Activated CD4-positive, alpha-beta T cell treated with anti-CD3 and anti-CD28 coated beads, Interleukin-10, Interleukin-2, amounts not matched to agents 100 ng/mL and 50 ng/mL, durations not matched to agents 16 hours and 8 hours (primary cell): Measurements from ENCODE around the gene LMF2.
A peak's percentile ranks its signal among the peaks of the same experiment; 100 is the strongest.

Source experiments
- DNase-seq: peaks from one replicate; pipeline ENCODE4 v3.0.0-alpha.2; 2020

LMF2 gene

GRCh38 chr22:50502628-50503474 lies 4.7 kb downstream of the LMF2 start:
- DNase-seq, result no peak

- no peak for DNase-seq
Measured at GRCh38 chr22:50502096-50502495, 5.4 kb downstream of the LMF2 start.

GRCh38 chr22:50500452-50500851 lies 7.0 kb downstream of the LMF2 start:
- no peak for DNase-seq

- peak; percentile 81 for DNase-seq
Measured at GRCh38 chr22:50498322-50498890, 9.1 kb downstream of the LMF2 start.

GRCh38 chr22:50497093-50497492 lies 10.4 kb downstream of the LMF2 start:
- no peak for DNase-seq

- DNase-seq, result no peak
Measured at GRCh38 chr22:50490531-50491308, 16.8 kb downstream of the LMF2 start.

GRCh38 chr22:50489363-50490243 lies 17.9 kb downstream of the LMF2 start:
- no peak for DNase-seq

- DNase-seq, result no peak
Measured at GRCh38 chr22:50488886-50489285, 18.6 kb downstream of the LMF2 start.

- DNase-seq, result no peak
Measured at GRCh38 chr22:50488006-50488677, 19.4 kb downstream of the LMF2 start.

GRCh38 chr22:50487290-50488005 lies 20.1 kb downstream of the LMF2 start:
- no peak for DNase-seq

- DNase-seq, result no peak
Measured at GRCh38 chr22:50486561-50487289, 20.8 kb downstream of the LMF2 start, which contains the start of gene MIOX. Gene MIOX (plus strand): TSS chr22:50486859. CDS start chr22:50486898, 39 bp downstream.

- DNase-seq, result no peak
Measured at GRCh38 chr22:50485221-50486131, 22.0 kb downstream of the LMF2 start.

- no peak for DNase-seq
Measured at GRCh38 chr22:50483977-50484853, 23.3 kb downstream of the LMF2 start.

GRCh38 chr22:50483556-50483955 lies 23.9 kb downstream of the LMF2 start:
- DNase-seq, result no peak

GRCh38 chr22:50483106-50483505 lies 24.4 kb downstream of the LMF2 start:
- no peak for DNase-seq

GRCh38 chr22:50482107-50483074 lies 25.1 kb downstream of the LMF2 start:
- no peak for DNase-seq

GRCh38 chr22:50481440-50482106 lies 25.9 kb downstream of the LMF2 start, which contains the start of gene ADM2:
Gene ADM2 (plus strand): TSS chr22:50481543. CDS start chr22:50481848, 305 bp downstream.
- peak; percentile 58 for DNase-seq
